GM18499 (cell line): ENCODE results near the gene NIPAL4.

Experiments
- ATAC-seq: cut with Tn5 transposase; IDR thresholded peaks from one replicate; pipeline ENCODE4 v1.9.1; 2021; ENCODE audit warnings: moderate number of reproducible peaks; ENCODE audit not compliant: insufficient read depth, unreplicated experiment

NIPAL4 gene

GRCh38 chr5:157460921-157461792 lies 1.1 kb downstream of the NIPAL4 start:
- no peak for ATAC-seq

DNA sequence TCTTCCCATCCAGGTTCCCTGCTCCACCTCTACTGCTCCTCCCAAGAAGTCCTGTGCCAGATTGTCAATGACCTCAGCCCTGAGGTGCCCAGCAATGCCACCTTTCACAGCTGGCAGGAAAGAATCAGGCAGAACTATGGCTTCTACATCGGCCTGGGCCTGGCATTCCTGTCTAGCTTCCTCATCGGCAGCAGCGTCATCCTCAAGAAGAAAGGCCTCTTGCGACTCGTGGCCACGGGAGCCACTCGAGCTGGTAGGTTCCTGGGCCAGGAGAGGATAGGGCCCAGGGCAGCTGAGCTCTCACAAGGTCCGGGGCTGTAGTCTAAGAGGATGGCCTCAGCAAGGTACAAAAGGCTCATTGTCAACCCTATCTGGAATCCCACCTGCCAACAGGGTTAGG lies 3.1 kb downstream of the NIPAL4 start:
- ATAC-seq, result no peak

- no peak for ATAC-seq
These were observed 3.9 kb downstream of the NIPAL4 start for GRCh38 chr5:157463621-157464518.

DNA sequence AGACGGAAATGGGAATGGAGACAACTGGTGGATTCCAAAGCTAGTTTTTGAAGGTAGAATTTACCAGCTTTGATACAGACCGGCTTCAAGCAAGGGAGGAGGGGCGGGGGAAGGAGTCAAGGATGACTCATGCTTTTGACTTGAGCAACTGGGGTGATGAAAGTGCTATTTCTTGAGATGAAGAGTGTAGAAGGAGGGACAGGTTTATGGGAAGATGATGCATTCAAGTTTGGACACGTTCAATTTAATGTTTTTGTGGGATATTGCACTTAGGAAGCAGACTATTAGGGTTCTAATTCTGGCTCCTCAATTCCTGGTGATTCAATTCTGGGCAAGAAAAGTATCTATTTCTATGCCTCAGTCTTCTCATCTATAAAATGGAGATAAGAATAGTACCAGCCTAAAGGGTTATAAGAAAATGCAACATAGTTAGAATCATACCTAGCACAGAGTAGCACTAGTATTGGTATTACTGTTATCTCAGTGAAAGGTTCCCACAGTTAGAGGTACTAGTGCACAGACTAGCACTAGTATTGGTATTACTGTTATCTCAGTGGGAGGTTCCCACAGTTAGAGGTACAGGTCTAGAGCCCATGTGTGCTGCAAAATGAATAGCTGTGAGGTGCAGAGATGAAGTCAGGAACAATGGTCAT lies 4.6 kb downstream of the NIPAL4 start:
- peak; percentile 93 for ATAC-seq

GRCh38 chr5:157468293-157468965 lies 8.4 kb downstream of the NIPAL4 start:
- ATAC-seq, result no peak

- no peak for ATAC-seq
These were observed 9.1 kb downstream of the NIPAL4 start for GRCh38 chr5:157469073-157469472.

GRCh38 chr5:157469687-157470086 lies 9.7 kb downstream of the NIPAL4 start:
- no peak for ATAC-seq

DNA sequence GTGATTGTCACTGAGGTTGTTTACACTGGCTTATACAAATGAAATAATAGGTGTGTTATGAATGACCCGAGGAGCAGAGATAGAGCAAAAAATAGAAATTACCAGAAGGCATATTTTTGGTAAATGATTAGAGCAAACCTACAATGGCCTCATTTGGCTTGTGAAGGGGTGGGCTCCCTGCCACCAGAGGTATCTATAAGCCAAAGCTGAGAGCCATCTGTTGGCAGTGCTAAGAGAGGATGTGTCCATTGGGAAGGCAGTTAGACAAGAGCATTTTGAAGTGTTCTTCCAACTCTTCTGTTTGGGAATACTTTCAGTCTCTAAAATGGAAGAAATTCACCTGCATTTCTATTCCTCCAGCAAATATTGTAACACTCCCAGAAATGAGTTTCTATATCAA lies 10.6 kb downstream of the NIPAL4 start:
- no peak for ATAC-seq

DNA sequence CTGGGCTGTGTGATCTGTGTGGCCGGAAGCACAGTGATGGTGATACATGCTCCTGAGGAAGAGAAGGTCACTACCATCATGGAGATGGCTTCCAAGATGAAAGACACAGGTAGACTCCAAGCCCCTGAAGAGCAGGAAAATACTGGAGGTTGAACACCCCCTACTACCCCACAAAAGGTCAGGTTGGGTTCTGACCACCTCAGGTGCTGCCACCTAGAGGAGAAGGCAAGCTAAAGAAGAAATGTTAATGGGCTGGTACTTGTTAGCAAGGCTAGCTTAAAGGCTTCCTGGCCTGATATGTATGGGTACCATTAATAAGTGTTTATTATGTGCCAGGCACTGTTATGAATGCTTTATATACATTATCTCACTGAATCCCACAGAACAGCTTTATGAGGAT lies 11.7 kb downstream of the NIPAL4 start:
- ATAC-seq, result no peak

GRCh38 chr5:157473383-157474320 lies 13.6 kb downstream of the NIPAL4 start:
- no peak for ATAC-seq

GRCh38 chr5:157475432-157475831 lies 15.4 kb downstream of the NIPAL4 start:
- ATAC-seq, result no peak

GRCh38 chr5:157476702-157477408 lies 16.8 kb downstream of the NIPAL4 start:
- ATAC-seq, result no peak

DNA sequence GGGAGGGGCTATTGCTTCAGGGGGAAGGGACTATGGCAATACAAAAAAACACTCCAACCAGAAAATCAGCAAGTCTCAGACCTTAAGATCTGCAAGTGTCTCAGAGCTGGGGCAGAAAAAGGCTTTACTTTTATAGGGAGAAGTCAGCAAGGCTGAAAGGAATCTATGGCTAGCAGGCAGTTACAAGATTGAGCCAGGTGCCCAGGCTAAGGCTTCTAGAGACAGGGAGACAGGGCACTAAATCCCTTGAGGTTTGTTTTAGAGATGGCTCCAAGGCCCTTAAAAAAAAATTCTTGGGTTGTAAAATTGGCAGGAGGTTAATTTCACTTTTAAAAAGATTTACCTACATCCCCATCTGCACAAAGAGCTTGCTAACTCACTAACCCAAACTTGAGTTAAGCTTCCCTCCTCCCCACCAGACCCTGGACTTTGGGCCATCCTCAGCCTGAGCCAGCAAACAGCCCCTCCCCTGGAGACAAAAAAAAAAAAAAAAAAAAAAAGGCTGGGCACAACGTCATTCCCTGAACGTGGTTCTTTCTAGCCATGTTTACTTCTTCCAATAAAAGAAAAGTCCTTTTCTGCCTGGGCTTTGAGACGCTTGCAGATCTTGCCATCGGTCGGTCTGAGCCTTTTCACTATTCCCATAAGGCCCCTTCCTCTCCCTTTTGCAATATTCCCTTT lies 17.9 kb downstream of the NIPAL4 start:
- no peak for ATAC-seq

DNA sequence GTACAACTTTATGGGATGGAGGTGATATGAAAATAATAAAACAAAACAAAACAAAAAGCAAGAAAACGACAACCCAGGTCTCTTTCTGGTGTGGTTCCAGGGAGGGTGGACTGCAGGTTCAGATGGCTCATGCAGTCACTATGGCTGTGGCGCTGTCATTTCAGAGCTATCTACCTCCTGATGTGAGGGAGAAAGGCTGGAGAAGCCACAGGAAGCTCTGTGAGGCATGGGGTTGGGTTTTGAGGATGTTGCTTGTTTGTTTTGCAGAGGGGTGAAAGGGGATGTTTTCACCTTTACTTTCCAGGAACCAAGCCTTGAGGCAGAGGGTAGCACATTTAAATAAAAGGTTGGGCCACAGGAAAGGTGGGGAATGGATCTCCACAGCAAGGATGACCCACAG lies 18.7 kb downstream of the NIPAL4 start:
- no peak for ATAC-seq

DNA sequence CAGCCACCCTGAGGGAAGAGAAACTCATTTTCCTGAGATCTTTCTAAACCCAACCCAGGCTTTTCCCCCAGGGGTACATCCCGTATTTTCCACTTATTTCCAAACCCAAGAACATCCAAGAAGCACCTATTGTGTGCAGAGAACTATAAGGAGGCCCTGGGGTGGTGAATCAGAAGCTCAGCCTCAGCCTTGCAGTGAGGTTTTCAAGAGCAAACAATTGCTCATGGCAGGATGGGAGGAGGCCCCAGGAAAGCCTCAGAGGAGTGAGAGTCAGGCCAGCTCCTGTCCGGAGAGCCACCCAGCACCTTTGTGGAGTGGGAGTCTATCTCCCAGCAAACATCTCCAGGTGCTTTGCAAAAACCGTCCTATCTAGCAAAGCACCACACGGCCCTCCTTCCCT lies 19.2 kb downstream of the NIPAL4 start:
- ATAC-seq, result no peak

GRCh38 chr5:157479612-157480510 lies 19.8 kb downstream of the NIPAL4 start:
- no peak for ATAC-seq

DNA sequence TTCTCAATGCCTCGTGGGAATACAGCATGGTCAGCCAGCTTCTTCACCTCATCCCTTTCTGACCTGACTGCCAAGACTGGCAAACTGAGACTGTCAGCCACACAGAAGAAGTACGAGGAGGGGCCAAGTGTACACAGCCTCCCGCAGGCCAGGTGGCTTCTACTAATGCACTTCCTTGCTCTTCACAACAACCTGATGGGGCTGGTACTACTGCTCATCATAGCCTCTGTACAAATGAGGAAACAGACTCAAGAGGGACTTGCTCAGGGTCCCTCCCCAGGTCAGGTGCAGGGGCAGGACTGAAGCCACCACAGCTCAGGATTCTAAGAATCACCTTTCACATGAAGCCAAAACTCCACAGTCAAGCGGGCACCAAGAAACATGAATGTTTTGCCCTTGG lies 21.3 kb downstream of the NIPAL4 start:
- no peak for ATAC-seq
